GM21423 (cell line): Measurements from ENCODE around the gene SNTB2.

ENCODE experiments used
- ATAC-seq: cut with Tn5 transposase; IDR thresholded peaks from one replicate; pipeline ENCODE4 v1.9.1; 2021; ENCODE audit warnings: mild to moderate bottlenecking, moderate library complexity; ENCODE audit not compliant: unreplicated experiment

SNTB2 gene

GRCh38 chr16:69179328-69180010 lies 7.5 kb upstream of the SNTB2 start:
- ATAC-seq, result no peak

GRCh38 chr16:69180011-69180338 lies 7.0 kb upstream of the SNTB2 start:
- ATAC-seq, result no peak

- no peak for ATAC-seq
These were observed 4.1 kb upstream of the SNTB2 start for GRCh38 chr16:69182730-69183416.

DNA sequence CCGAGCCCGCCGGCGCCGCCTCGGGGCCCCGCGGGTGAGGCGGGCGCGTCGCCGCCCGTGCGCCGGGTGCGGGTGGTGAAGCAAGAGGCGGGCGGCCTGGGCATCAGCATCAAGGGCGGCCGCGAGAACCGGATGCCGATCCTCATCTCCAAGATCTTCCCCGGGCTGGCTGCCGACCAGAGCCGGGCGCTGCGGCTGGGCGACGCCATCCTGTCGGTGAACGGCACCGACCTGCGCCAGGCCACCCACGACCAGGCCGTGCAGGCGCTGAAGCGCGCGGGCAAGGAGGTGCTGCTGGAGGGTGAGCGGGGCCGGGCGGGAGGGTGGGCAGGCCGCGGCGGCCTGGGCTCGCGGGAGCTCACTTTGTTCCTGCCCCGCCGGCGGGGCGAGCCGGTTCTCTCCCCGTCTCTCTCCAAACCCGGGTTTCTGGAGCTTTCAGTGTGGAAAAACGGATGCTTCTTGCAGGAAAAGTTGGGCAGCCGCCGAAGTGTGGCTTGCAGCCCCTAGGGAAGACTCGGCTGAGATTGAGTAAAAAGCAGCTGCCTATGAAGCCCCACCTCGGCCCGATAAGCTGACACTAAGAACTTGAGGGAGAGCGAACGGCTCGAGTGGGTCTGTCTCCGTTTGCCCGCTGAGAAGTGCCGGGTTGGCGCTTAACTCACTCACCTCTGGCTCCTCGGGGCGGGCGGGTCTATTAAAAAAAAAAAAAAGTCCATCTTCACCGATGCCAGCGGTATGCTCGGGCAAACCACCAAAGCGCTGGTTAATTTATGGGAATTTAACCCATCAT lies 677 bp downstream of the SNTB2 start:
- peak; percentile 17 for ATAC-seq

GRCh38 chr16:69188236-69188549 lies 1.2 kb downstream of the SNTB2 start:
- no peak for ATAC-seq

GRCh38 chr16:69188716-69189115 lies 1.8 kb downstream of the SNTB2 start:
- ATAC-seq, result no peak

GRCh38 chr16:69190046-69190588 lies 3.2 kb downstream of the SNTB2 start:
- no peak for ATAC-seq

DNA sequence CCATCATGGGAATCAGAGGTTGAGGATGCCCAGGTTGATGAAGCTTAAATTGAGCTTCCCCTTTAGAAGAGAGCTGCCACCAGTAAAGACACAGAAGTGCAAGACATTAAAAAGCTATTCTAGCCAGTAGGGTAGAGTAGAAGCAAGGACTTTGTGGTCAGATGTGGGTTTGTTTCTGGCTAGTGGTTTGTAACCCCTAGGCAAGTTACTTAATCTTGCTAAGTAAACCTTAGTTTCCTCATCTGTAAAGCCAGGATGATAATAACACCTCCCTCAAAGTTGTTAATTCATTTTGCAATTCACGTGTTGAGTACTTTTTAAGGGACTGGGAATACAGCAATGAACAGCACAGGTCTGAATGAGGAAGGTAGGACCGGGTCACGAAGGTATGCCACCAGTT lies 3.6 kb downstream of the SNTB2 start:
- ATAC-seq, result no peak

DNA sequence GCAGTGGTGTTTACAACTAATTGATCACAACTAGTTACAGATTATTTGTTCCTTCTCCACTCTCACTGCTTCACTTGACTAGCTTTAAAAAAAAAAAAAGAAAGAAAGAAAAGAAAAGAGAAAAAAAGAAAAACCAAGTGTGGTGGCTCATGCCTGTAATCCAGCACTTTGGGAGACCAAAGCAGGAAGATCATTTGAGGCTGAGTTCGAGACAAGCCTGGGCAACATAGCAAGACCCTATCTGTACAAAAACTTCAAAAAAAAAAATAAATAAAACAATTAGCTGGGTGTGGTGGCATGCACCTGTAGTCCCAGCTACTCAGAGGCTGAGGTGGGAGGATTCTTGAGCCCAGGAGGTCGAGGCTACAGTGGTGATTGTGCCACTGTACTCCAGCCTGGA lies 4.2 kb downstream of the SNTB2 start:
- ATAC-seq, result no peak

DNA sequence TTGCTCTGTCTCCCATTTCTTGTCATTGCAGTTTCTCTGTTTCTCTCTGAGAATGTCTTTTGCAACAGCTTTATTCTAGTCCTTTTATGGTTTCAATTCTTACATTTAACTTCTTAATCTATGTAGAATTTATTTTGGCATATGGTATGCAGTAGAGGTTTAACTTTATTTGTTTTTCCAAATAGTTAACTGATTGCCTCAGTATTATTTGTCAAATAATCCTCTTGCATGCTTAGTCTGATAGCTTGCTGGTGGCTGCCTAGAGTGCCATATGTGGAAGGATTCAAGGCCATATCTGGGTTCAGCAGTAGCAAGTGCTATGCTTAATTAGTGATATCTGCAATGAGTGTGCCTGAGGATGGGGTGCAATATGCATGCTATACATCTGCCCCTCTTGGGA lies 6.9 kb downstream of the SNTB2 start:
- no peak for ATAC-seq

DNA sequence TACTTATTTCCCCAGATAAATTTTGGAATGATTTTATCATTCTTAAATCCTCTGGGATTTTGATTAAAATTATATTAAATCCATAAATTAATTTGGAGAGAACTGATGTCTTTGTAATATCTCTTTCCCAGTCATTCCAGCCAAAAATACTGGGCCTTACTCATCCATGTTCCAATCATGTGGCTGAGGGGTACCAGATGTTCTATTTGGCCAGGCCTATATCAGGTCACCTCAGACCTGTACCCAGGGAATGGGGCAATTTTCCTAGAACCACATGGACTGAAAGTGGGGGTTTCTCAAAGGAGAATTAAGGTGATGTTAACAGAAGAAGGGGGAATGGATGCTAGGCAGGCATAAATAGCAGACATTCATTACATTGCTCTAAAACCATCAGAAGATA lies 7.5 kb downstream of the SNTB2 start:
- ATAC-seq, result no peak

GRCh38 chr16:69195369-69196029 lies 8.5 kb downstream of the SNTB2 start:
- ATAC-seq, result no peak

GRCh38 chr16:69197573-69197972 lies 10.6 kb downstream of the SNTB2 start:
- ATAC-seq, result no peak

DNA sequence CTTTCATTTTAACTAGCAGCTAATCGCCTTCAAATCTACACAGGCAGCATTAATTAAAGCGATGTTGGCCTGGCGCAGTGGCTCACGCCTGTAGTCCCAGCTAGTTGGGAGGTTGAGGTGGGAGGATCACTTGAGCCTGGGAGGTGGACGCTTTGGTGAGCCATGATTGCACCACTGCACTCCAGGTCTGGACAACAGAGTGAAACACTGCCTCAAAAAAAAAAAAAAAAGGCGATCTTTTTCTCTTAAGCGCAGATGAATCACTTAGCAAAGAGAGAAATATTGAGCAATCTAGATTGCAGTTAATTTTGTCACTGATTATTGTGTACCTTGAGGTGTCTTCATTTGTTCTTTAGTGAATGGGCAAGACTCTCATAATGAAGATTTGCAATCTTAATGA lies 12.4 kb downstream of the SNTB2 start:
- no peak for ATAC-seq

DNA sequence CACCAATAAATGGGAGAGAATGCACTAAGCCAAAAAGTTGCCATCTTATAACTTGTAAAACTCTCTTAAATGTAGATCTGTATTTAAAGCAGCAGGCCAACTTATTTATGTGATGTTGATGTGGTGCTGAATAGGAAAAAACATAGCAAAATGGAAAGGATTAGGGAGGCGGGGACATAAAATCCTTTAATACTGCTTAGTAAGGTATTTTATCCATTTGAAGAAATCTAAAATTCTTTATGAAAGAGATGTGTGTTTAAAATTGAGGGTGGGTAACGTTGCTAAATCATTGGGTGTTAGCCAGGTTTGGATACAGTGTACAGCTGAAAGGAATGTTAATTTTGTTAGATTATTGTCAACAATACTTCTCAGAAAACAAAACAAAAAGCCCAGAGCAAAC lies 14.3 kb downstream of the SNTB2 start:
- no peak for ATAC-seq

DNA sequence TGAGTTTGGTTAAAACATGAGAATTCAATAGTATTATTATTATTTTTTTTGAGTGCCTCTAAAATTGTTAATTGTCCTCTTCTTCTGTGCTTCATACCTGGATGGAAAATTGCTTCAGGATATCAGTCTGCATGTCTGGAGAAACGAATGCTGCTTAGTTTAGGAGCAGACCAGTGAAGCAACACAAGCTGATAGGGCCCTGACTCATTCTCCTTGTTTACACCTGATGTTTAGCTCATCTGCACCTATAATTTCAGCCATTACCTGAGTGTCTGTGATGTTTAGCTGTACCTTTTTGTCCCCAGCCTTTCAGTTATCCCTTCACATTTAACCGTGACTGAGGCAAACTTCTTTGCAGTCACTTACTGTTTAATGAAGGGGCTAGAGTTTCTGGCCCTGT lies 14.8 kb downstream of the SNTB2 start:
- no peak for ATAC-seq

GRCh38 chr16:69204172-69204571 lies 17.2 kb downstream of the SNTB2 start:
- no peak for ATAC-seq

DNA sequence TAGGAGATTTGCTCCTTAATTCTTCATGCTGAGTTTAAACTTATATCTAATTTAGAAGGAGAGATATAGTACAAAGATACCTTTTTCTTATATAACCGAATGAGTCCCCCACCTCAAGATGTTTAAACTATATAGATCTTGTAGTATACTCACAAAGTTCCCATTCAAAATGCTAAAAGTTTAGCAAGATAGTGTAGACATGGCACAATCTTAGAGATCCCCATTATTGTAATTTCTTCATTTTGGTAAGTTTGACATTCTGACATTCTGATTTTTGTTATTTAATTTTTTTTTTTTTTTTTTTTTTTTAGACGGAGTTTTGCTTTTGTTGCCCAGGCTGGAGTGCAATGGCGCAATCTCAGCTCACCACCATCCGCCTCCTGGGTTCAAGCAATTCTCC lies 22.8 kb downstream of the SNTB2 start:
- no peak for ATAC-seq

- no peak for ATAC-seq
These were observed 30.5 kb downstream of the SNTB2 start for GRCh38 chr16:69217433-69217832.

GRCh38 chr16:69219279-69219678 lies 32.3 kb downstream of the SNTB2 start:
- no peak for ATAC-seq

DNA sequence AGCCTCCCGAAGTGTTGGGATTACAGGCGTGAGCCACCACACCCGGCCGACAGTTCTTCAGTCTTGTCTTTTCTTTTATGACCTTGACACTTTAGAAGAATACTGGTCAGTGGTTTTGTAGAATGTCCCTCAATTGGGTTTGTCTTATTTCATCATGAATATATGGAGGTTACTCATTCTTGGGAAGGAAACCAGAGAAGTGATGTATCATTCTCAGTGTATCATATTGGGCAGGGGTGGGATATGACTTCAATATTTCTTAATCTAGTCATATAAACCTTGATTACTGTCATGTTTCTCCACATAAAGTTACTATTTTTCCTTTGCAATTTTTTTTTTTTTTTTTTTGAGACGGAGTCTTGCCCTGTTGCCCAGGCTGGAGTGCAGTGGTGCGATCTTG lies 36.9 kb downstream of the SNTB2 start:
- no peak for ATAC-seq

- ATAC-seq, result no peak
These were observed 38.2 kb downstream of the SNTB2 start for GRCh38 chr16:69225121-69225520.
